ENCODE results near the gene XRCC4.

The XRCC4 gene

DNA sequence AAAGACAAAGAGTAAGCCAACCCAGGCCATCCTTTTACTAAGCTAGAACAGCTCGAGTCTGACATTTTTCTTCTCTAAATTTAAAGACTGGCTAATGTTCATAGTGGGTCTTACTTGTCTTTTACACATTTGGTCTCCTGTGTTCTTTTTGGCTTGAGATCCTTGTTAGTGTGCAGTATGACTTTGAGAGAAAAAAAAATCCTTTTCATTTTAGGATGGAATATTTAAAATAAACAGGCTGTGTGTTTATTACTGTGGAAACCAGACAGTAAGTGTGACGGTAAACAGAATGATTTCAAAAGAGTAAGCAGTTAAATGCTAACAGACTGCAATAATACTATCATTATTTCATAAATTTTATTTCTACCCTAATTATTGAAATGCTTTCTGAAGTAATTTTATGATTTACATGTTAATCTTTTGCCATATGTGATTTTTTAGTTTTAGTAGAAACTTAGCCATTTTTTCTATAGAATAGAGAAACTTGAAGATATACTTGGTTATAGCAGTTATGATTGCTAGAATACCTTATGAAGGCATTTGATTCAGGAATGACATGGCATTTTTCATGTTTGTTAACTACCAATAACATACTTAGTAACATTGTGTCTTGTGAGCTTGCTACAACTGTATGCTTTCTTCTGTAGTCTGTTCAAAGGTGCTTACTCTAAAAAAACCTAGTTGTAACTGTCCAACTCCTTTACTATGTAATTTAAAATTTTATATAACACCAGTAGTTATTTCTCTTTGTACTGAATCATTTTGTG lies 92.4 kb downstream of the XRCC4 start:
- in situ Hi-C loops (cut with MboI; ENCODE audit: low sequenced_read_pairs): no loop called here

DNA sequence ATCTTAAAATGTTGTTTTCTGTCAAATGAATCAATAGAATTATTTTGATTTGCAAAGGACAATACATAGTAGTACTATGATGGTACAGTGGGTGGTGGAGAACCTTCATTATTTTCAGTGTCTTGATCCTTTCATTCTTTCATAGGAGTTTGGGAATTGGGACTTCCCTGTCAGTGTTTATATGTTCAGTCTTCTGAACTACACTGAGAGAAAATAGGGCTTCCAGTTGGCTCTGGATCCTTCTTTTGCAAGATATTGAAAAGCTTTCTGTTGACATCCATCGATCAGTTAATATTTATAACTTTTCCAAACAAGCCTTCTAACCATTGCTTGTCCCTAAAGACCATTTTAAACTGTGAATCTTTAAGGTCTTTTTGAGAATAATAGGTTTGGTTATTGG lies 94.7 kb downstream of the XRCC4 start:
- in situ Hi-C loops (cut with MboI; ENCODE audit: low sequenced_read_pairs): no loop called here

DNA sequence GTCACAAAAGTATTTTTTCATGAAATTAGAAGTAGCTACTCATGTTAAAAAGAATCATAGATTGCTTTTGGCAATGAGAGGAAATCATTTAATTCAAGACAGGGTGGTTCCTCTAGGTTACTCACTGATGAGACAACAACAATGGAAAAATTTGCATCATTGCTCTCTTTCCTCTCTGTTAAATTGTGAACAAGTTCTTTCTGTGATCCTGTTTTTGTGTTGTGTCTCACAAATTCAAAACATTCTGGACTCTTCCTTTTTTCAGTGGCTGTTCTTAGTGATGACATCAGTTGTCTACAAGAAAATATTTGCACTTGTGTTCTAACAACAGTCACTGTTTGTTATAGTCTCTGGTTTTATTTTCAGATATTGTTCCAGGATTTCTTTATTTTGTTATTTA lies 95.3 kb downstream of the XRCC4 start:
- in situ Hi-C loops (cut with MboI; ENCODE audit: low sequenced_read_pairs): no loop called here

DNA sequence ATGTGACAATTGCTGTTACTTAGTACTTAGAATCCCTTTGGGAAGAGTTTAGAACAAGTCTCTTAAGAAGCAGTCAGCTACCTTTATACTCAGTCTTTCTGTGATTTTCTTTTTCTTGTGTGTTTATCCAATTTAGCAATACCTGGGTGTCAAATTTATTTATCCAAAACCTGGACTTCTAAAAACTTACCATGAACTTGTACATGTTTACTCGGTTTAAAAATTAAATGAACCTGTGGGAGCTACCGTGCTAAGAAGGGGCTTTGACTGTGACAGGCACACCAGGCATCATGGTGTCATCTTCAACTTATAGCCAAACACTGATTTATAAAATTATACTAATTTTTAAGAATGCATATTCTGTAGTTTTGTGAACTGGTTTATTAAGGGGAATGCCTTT lies 96.5 kb downstream of the XRCC4 start:
- in situ Hi-C loops (cut with MboI; ENCODE audit: low sequenced_read_pairs): no loop called here

DNA sequence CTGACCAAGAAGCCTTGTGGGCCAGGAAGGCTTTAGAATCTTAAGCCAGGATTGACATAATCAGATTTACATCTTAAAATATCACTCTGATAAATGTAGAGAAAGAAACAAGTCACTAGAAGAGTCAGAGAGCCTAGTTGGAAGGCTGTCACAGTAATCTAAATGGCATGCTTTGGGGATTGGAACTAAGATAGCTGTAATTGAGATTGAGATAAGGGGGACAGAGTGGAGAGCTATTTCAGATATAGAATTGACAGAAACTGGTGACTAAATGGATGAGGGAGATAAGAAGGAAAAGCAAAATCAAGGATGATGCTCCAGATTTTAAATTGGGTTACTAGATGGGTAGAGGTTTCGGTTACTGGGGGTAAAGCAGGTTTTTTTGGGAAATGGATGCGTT lies 100.5 kb downstream of the XRCC4 start:
- in situ Hi-C loops (cut with MboI; ENCODE audit: low sequenced_read_pairs): no loop called here

DNA sequence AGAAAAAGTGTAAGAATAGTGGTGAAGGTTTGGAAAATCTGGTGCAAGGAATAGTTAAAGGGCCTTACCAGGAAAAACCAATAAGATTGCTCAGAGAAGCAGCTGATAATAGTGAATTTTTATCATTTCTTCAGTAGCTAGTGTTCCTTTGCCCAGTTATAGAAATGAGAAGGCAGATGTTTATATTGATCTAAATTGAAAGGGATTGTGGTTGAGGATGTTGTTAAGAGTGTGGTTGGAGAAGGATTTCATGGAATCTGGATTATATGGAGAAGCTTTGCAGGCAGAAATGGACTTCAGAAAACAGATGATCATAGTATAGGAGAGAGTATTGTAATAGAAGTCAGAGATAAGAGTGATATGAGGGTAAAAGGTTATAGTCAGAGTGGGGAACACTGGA lies 102.6 kb downstream of the XRCC4 start:
- in situ Hi-C loops (cut with MboI; ENCODE audit: low sequenced_read_pairs): no loop called here

DNA sequence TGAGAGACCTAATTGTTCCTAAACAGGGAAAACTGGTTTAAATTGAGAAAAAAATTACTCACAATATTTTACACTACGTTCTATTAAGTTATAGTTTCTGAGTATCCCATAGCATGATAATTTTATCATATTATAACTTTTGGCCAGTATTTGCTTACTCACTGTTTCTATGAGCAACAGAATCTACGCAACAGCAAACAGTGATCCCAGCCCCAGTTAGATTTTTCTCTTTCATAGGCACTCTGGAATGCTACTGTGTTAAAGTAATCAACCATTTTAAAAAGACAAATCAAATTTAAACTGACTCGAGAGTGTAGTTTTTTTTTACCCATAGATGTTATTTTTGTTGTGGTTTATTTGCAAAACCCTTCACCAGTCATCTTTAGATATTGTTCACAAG lies 107.2 kb downstream of the XRCC4 start:
- in situ Hi-C loops (cut with MboI; ENCODE audit: low sequenced_read_pairs): no loop called here

DNA sequence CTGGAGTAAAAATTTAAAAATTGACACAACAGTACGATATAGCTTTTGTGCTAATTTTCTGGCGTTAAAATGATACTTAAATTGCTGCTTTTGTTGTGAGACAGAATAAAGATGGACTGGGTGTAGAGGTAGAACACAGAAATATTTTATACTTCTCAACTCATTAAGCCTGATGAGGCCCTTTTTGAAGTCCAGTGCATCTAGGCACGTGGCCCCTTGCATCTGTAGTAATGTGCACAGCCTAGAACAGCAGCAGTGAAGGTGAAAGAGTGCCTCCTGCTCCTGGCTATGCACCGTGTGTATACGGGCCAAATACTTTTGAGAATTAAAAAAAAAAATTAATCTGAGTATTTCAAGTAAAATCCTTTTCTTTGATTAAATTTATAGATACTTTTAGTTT lies 115.6 kb downstream of the XRCC4 start:
- in situ Hi-C loops (cut with MboI; ENCODE audit: low sequenced_read_pairs): no loop called here

DNA sequence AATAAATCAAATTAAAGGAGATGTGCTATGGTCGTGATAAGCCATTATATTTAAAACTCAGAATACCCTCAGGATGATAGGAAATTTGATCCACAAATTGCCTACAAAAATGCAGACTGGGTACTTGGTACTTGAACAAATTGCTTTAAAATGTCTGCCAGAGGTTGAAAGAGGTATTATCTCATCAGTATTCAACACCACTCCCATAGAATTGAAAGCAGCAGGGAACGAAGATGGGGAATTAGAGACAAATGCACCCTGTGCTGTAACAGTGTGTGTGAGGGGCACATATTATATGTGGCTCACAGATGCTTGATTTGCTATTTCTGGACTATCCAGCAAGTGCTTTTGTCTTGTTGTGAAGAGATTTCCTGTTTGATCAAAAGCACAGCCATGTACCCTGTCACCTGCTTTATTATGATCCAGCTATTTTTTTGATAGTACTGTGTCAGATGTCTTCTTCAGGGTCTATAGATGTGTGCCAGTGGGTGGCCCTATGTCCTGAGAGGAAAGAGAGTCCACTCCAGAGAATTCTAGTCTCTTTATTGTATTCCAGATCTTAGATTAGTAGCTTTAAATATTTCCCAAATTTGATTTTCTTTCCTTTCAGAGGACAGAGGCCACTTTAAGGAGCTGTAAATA lies 120.1 kb downstream of the XRCC4 start:
- in situ Hi-C loops (cut with MboI; ENCODE audit: low sequenced_read_pairs): no loop called here

DNA sequence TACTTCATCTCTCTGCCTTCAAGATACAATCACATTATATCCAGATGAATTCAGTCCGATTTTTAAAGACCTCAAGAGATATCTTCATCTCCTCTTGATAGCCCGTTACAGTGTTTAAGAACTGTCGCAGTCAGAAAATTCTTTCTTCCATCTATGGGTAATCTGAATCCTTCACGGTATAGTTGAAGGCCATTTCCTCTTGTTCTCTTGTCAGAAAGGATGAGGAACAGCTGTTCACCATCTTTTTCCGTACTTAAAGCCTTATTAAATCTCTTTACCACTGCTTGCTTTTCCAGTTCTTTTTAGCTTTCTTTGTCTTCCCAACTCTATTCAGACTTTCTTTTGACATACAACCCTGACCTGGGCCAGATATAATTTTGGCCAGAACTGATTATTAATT lies 121.8 kb downstream of the XRCC4 start:
- in situ Hi-C loops (cut with MboI; ENCODE audit: low sequenced_read_pairs): no loop called here

DNA sequence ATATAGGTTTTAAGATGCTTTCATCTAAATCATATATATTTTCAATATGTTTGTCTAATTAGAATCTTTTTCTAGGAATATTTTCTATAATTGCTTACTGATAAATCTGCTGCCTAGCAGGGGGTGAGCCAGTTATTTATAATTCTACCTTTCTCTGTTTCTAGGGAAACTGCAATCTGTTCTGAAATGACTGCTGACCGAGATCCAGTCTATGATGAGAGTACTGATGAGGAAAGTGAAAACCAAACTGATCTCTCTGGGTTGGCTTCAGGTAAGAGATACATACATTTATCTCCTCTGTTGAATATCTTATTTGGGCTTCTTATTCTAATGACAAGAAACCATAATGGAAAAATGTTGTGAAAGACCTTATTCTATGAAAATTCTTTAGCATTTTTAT lies 127.3 kb downstream of the XRCC4 start:
- in situ Hi-C loops (cut with MboI; ENCODE audit: low sequenced_read_pairs): no loop called here

DNA sequence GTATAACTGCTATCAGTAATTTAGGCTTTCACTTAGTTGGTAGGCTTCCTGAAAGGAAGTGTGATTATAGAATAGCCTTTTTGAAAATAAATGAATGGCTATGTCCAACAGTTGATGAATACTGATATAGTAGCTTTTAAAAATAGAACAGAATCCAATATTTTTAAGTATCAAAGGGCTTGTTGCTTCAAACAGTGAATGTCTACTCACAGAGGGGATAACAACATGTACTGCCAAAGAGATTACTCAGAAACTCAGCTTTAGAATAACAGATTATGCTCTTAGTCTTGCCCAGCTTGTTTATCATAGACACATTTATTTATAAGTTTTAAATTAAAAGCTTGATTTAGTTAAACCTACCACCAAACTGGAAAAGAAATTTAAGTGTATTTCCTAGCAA lies 132.6 kb downstream of the XRCC4 start:
- in situ Hi-C loops (cut with MboI; ENCODE audit: low sequenced_read_pairs): no loop called here

DNA sequence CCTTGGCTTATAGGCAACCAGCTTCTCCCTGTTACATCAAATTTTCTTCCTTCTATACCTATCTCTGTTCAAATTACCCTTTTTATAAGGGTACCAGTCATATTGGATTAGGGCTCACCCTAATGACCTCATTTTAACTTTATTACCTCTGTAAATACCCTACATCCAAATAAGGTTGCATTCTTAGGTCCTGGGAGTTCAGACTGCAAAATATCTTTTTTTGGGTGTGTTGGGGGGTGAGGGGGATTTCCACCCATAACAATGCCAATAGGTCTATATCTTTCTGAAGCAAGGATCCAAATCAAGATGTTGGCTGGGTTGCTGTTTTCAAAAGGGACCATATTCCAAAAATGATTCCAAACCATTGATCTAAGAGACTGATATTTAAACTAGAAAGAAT lies 141.7 kb downstream of the XRCC4 start:
- in situ Hi-C loops (cut with MboI; ENCODE audit: low sequenced_read_pairs): no loop called here

DNA sequence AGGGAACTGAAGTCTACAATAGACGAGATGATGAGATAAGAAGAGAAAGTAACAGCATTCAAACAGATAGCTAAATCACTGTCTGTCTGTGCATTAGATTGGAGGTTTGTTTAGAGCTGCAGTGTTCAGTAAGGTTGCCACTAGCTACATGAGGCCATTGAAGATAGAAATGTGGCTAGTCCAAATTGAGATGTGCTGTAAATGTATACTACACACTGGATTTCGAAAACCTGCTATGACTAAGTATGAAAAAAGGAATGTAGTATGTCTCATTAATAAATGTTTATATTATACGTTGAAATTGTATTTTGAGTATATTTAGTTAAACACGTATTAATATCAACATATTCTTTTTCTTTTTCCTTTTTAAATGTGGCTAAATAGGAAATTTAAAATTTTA lies 142.1 kb downstream of the XRCC4 start:
- in situ Hi-C loops (cut with MboI; ENCODE audit: low sequenced_read_pairs): no loop called here

DNA sequence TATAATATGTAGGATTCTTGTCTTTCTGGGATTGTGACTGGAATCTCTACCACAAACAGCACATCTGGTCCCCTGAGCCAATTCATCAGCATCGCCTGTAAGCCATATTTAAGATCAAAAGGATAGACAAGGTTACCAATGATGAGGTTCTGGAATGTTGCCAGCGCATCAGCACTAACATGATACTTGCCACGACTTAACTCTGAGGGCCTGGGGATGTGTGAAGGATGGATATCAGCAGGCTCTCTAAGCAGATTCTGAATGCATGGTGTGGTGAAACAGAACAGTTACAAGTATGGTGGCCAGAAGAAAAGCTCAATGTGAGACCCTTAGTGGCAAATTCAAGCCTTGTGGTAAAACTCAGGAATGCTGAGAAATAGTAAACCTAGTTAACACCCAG lies 143.0 kb downstream of the XRCC4 start:
- in situ Hi-C loops (cut with MboI; ENCODE audit: low sequenced_read_pairs): no loop called here

DNA sequence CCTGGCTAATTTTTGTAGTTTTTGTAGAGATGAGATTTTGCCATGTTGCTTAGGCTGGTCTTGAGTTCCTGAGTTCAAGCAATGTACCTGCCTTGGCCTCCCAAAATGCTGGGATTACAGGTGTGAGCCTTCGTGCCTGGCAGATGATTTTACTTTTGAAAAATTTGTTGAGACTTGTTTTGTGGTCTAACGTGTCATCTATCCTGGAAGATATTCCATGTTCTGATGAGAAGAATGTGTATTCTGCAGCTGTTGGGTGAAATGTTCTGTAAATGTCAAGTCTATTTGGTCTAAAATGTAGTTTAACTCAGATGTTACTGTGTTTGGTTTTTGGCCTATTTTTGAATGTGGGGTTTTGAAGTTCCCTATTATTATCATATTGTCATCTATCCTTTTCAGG lies 145.6 kb downstream of the XRCC4 start:
- in situ Hi-C loops (cut with MboI; ENCODE audit: low sequenced_read_pairs): no loop called here

DNA sequence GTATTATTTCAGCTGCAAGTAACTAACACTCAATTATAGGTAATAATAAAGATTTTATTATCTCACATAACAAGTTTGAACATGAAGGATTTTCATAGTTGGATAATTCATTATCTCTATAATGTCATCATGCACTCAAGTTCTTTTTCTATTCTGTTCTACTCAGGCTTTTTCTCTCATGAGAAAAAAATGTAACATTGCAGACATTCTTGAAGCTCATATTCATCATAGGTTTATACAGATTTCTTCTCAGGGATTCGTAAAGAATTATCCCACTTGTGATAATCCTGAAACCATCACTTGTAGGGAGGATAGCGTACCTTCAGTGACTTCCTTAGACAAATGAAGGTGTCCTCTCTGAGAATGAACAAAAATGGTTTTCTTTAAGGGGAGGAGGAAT lies 150.3 kb downstream of the XRCC4 start:
- in situ Hi-C loops (cut with MboI; ENCODE audit: low sequenced_read_pairs): no loop called here

DNA sequence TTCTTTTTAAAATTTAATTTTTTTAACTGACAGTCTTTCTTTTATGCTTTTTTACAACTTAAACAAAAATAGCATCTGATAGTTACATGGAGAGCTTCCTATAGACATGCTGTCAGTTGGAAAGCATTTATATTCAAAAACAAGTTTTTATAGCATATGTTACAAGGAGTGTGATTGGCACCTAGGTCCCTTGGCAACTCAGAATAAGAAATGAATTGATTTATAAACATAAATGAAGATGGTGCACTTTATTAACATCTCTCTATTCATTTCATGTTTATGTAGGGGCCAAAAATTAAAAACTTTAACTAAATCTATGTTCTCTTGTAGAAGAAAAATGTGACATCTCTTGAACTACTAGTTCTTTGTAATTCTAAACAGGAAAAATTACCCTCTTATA lies 153.2 kb downstream of the XRCC4 start:
- in situ Hi-C loops (cut with MboI; ENCODE audit: low sequenced_read_pairs): no loop called here

DNA sequence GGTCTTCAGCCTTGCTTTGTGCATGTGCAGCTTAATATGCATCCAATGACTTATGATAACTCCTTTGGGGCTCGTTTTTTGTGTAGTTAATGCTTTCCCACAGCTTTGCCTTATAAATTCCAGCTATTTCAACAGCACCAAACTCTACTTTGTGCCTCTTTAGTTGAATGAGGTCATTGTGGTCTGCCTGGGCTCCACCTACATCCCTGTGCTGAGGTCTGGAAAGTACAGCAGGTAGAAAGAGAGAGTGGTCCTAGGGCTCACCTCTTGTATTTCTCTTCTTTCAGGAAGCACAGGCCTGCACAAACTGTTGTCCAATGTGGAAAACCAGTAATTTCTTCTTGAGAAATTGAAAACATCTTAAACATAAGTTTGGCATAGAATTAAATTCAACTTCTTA lies 167.2 kb downstream of the XRCC4 start:
- in situ Hi-C loops (cut with MboI; ENCODE audit: low sequenced_read_pairs): no loop called here

DNA sequence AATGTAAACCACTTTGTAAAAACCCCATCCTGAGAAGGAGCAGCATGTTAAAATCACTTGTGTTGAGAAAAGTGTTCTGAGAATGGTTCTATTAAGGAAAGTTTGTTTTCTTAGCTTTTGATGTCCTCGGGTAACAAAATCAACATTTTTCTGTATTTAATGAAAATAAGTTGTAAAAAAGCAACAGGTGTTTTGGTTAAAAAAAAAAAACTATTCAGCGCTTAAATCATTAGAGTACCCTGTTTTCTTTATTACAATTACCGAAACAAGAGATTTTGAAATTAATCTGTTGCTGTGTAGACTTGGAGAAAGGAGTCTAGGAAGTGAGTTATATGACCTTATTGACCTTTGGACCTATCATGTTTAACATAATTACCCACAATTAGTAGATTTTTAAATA lies 167.7 kb downstream of the XRCC4 start:
- in situ Hi-C loops (cut with MboI; ENCODE audit: low sequenced_read_pairs): no loop called here

DNA sequence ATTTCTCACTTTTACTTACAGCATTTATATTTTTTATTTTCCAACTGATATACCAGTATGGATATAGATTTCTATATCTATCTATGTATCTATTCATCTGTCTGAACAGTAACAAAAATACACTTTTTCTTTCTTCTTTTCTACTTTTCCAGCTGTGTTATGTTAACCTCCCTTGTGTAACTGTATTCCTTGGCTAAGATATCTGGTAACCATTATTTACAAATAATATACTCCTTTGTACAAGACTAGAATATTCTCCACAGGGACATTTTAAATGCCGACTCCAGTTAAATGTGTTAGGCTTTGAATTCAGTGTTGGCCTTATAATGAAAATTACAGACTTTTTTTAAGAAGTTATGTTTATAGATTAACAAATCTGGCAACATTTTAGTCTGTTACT lies 168.7 kb downstream of the XRCC4 start:
- in situ Hi-C loops (cut with MboI; ENCODE audit: low sequenced_read_pairs): no loop called here

DNA sequence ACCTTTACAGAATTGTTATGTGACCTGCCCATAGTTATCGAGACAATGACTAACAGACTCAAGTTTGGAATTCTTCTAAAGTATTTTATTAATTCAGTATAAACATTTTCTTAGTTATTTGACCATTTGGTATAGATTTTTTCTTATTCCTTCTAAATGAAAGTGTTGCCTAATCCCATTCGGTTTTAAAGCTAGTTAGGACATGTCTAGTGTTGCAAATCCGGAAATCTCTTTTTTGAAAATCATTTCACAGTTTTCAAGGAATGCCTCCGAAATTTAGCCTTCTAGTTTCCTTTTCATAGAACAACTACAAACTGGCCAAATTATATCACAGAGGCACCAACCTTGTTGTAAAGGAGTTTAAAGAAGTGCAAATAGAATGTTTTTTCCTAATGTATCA lies 171.8 kb downstream of the XRCC4 start:
- in situ Hi-C loops (cut with MboI; ENCODE audit: low sequenced_read_pairs): no loop called here

DNA sequence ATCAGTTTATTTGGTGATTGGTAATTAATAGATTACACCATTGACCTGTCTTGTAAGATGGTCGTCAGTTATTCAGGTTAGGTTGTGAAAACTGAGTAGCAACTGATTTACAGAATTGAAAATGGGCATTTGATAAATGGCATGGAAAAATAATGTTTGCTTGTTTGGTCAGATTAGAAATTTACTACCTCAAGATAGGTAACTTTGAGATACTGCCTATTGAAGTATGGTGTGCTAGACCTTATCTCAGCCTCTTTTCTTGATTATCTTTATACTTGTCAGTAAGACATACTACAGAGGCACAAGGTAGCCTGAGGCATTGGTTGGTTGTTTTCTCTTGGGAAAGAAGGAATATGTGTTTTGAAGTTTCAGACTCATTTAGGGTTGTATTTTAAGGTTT lies 174.5 kb downstream of the XRCC4 start:
- in situ Hi-C loops (cut with MboI; ENCODE audit: low sequenced_read_pairs): no loop called here
